OCI-LY1 (cell line): ENCODE results near the gene NR5A1.

ENCODE experiments used
- H2AFZ ChIP-seq: fragments of 200-600 bp; sonication (generic), shearing (Covaris generic); 2 replicates; pipeline ENCODE4 v1.6.0; 2014; ENCODE audit warnings: antibody characterized with exemption, mild to moderate bottlenecking, low read length
- H3F3A ChIP-seq: fragments of 200-600 bp; sonication (generic), shearing (Covaris generic); 2 replicates; pipeline ENCODE4 v1.6.0; 2014; ENCODE audit warnings: mild to moderate bottlenecking, antibody characterized with exemption, low read length, moderate library complexity; ENCODE audit not compliant: insufficient read depth
- H3K27ac ChIP-seq: fragments of 200-600 bp; sonication (generic); 2 replicates; pipeline ENCODE4 v1.5.1; 2014; ENCODE audit warnings: low read length, mixed run types, mild to moderate bottlenecking, low read depth; ENCODE audit not compliant: poor library complexity, severe bottlenecking
- H3K27me3 ChIP-seq: fragments of 200-600 bp; sonication (generic); 2 replicates; pipeline ENCODE4 v1.6.0; 2014; ENCODE audit warnings: antibody characterized with exemption, mild to moderate bottlenecking, low read length, moderate library complexity; ENCODE audit not compliant: insufficient read depth
- H3K36me3 ChIP-seq: fragments of 200-600 bp; sonication (generic); 2 replicates; pipeline ENCODE4 v1.6.1; 2014; ENCODE audit warnings: mild to moderate bottlenecking, antibody characterized with exemption, low read length, moderate library complexity, mixed read lengths; ENCODE audit not compliant: insufficient read depth
- H3K4me1 ChIP-seq: fragments of 200-600 bp; sonication (generic); 2 replicates; pipeline ENCODE4 v1.5.1; 2014; ENCODE audit warnings: mild to moderate bottlenecking, low read length, moderate library complexity; ENCODE audit not compliant: insufficient read depth, severe bottlenecking
- H3K4me2 ChIP-seq: fragments of 200-600 bp; sonication (generic), shearing (Covaris generic); 2 replicates; pipeline ENCODE4 v1.6.1; 2014; ENCODE audit warnings: low read length
- H3K4me3 ChIP-seq: fragments of 200-600 bp; sonication (generic); 2 replicates; pipeline ENCODE4 v1.5.1; 2014; ENCODE audit warnings: low read length, low read depth, mild to moderate bottlenecking, mixed read lengths; ENCODE audit not compliant: poor library complexity, severe bottlenecking
- H3K79me2 ChIP-seq: fragments of 200-600 bp; shearing (Covaris generic); 2 replicates; pipeline ENCODE4 v1.6.1; 2016; ENCODE audit warnings: mixed run types, low read length, mixed read lengths; ENCODE audit not compliant: insufficient read depth
- H3K9ac ChIP-seq: fragments of 200-600 bp; sonication (generic), shearing (Covaris generic); 2 replicates; pipeline ENCODE4 v1.6.1; 2014; ENCODE audit warnings: mild to moderate bottlenecking, low read length, mixed read lengths
- H3K9me2 ChIP-seq: fragments of 200-600 bp; sonication (generic), shearing (Covaris generic); 2 replicates; pipeline ENCODE4 v1.6.1; 2014; ENCODE audit warnings: low read depth, mild to moderate bottlenecking, low read length, mixed read lengths
- H3K9me3 ChIP-seq: fragments of 200-600 bp; shearing (Covaris generic); 2 replicates; pipeline ENCODE4 v1.6.1; 2014; ENCODE audit warnings: low read length, mixed read lengths
- H4K20me1 ChIP-seq: fragments of 200-600 bp; sonication (generic), shearing (Covaris generic); 2 replicates; pipeline ENCODE4 v1.6.0; 2016; ENCODE audit warnings: mild to moderate bottlenecking, low read length; ENCODE audit not compliant: insufficient read depth
- CTCF ChIP-seq: fragments of 200-600 bp; sonication (generic), shearing (Covaris generic); IDR thresholded peaks from 2 replicates; pipeline ENCODE4 v1.5.1; 2017; ENCODE audit warnings: mild to moderate bottlenecking, antibody characterized with exemption, low read length, moderate library complexity, mixed read lengths
- EZH2 ChIP-seq: fragments of 200-600 bp; sonication (generic), shearing (Covaris generic); IDR thresholded peaks from 2 replicates; pipeline ENCODE4 v1.8.0; 2017; ENCODE audit warnings: borderline replicate concordance, mixed run types, mild to moderate bottlenecking, antibody characterized with exemption, low read length, moderate library complexity, mixed read lengths

Gene NR5A1

GRCh38 chr9:124458441-124458840 lies 48.8 kb downstream of the NR5A1 start:
- H3K4me3 ChIP-seq: no peak overlapping the region
- H4K20me1 ChIP-seq: no peaks in the 10 kb centered on the region
- H3K4me1 ChIP-seq: no peaks in the 10 kb centered on the region
- no peaks in the 10 kb centered on the region for H3K9me2 ChIP-seq
- H3K27me3 ChIP-seq: 0 out of 2 replicates have a peak, but pooled peaks cover 3% of the 10 kb centered on the region
- no peak overlapping the region for H3K27ac ChIP-seq
- H3K9ac ChIP-seq: no peak overlapping the region
- no peaks in the 10 kb centered on the region for H3K36me3 ChIP-seq
- no peak overlapping the region for H3K4me2 ChIP-seq
- no peaks in the 10 kb centered on the region for H3F3A ChIP-seq
- H3K79me2 ChIP-seq: no peaks in the 10 kb centered on the region
- TF ChIP-seq CTCF (no peak), EZH2 (no peak)
- H2AFZ ChIP-seq: no peak overlapping the region
- no peaks in the 10 kb centered on the region for H3K9me3 ChIP-seq

GRCh38 chr9:124457887-124458431 lies 49.2 kb downstream of the NR5A1 start:
- H3K4me2 ChIP-seq: no peak overlapping the region
- TF ChIP-seq EZH2 (no peak), CTCF (no peak)
- no peak overlapping the region for H2AFZ ChIP-seq
- H4K20me1 ChIP-seq: no peaks in the 10 kb centered on the region
- no peaks in the 10 kb centered on the region for H3F3A ChIP-seq
- H3K9me2 ChIP-seq: no peaks in the 10 kb centered on the region
- H3K79me2 ChIP-seq: no peaks in the 10 kb centered on the region
- H3K4me3 ChIP-seq: no peak overlapping the region
- H3K27me3 ChIP-seq: 0 out of 2 replicates have a peak, but pooled peaks cover 3% of the 10 kb centered on the region
- H3K9ac ChIP-seq: no peak overlapping the region
- no peaks in the 10 kb centered on the region for H3K36me3 ChIP-seq
- H3K9me3 ChIP-seq: no peaks in the 10 kb centered on the region
- no peaks in the 10 kb centered on the region for H3K4me1 ChIP-seq
- no peak overlapping the region for H3K27ac ChIP-seq

GRCh38 chr9:124457079-124457886 lies 49.9 kb downstream of the NR5A1 start:
- H3K9me2 ChIP-seq: no peaks in the 10 kb centered on the region
- 0 out of 2 replicates have a peak, but pooled peaks cover 3% of the 10 kb centered on the region for H3K27me3 ChIP-seq
- H4K20me1 ChIP-seq: no peaks in the 10 kb centered on the region
- H3K79me2 ChIP-seq: no peaks in the 10 kb centered on the region
- H3K27ac ChIP-seq: no peak overlapping the region
- no peaks in the 10 kb centered on the region for H3F3A ChIP-seq
- no peaks in the 10 kb centered on the region for H3K4me1 ChIP-seq
- H3K9ac ChIP-seq: no peak overlapping the region
- TF ChIP-seq CTCF (no peak), EZH2 (no peak)
- H3K9me3 ChIP-seq: no peaks in the 10 kb centered on the region
- no peak overlapping the region for H3K4me3 ChIP-seq
- no peak overlapping the region for H3K4me2 ChIP-seq
- no peaks in the 10 kb centered on the region for H3K36me3 ChIP-seq
- H2AFZ ChIP-seq: no peak overlapping the region
